Choroid plexus epithelial cell (primary cell): ENCODE measurements around the gene ITSN1.

Source experiments
- DNase-seq: peaks from one replicate; pipeline ENCODE4 v3.0.0-alpha.2; 2010; ENCODE audit warnings: low read depth
- H3K4me3 ChIP-seq: 2 replicates; pipeline ENCODE4 v1.5.1; 2011; ENCODE audit warnings: low read depth, mild to moderate bottlenecking, control low read depth, low read length, moderate library complexity
- CTCF ChIP-seq: conservative IDR thresholded peaks from 2 replicates; pipeline ENCODE4 v1.5.1; 2011; ENCODE audit warnings: low read depth, mild to moderate bottlenecking, control low read depth, inconsistent platforms, low read length, moderate library complexity

The ITSN1 gene

DNA sequence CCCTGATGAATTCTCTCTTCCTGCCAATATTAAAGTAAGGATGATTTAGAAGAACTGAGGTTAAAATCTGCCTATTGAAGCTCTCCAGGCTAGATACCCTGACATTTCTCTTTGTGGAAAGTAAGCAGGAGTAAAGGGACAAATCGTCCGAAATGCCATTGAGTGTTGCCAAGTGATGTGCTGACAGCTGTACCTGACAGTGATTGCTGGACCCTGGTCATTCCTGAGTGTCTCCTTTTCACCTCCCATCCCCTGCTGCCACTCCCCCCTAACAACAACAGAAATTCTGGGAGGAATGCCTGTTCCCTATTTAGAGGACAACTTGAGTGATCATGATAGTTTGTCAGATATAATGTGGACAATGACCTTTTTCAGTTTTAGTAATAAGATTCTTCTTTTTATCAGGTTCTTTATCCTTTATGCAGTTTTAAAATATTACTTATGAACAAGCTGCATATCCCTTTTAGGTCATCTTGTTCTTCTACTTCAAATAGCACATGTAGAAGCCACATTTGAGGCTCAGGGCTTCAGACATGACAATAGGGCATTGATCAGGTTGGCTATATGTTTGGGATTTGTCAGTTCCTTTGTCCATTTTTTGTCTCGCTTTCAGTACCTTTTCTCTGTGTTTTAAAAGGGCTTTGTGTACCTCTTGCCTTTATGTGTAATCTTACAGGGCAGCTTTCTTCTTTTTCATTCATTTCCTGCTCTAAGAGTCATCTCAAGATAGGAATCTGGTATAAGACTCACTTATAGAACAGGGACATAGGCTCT is 56.0 kb downstream of the ITSN1 start:
- no peak for DNase-seq
- no peak for TF ChIP-seq CTCF
- H3K4me3 ChIP-seq = no peak overlapping the region

DNA sequence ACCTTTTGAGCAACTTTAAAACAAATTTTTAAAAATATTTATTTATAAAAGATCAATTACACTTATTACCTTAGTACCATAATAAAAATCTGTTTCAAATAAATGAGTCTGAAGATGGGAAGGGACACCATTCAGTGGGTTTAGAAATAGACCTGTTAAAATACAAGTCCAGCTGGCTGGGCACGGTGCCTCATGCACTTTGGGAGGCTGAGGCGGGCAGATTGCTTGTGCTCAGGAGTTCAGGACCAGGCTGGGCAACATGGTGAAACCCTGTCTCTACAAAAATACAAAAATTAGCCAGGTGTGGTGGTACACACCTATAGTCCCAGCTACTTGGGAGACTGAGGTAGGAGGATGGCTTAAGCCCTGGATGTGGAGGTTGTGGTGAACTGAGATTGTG is 57.0 kb downstream of the ITSN1 start:
- no peak for DNase-seq
- TF ChIP-seq CTCF = no peak
- H3K4me3 ChIP-seq = no peak overlapping the region

GRCh38 chr21:33700491-33700890 is 58.2 kb downstream of the ITSN1 start:
- TF ChIP-seq CTCF = no peak

DNA sequence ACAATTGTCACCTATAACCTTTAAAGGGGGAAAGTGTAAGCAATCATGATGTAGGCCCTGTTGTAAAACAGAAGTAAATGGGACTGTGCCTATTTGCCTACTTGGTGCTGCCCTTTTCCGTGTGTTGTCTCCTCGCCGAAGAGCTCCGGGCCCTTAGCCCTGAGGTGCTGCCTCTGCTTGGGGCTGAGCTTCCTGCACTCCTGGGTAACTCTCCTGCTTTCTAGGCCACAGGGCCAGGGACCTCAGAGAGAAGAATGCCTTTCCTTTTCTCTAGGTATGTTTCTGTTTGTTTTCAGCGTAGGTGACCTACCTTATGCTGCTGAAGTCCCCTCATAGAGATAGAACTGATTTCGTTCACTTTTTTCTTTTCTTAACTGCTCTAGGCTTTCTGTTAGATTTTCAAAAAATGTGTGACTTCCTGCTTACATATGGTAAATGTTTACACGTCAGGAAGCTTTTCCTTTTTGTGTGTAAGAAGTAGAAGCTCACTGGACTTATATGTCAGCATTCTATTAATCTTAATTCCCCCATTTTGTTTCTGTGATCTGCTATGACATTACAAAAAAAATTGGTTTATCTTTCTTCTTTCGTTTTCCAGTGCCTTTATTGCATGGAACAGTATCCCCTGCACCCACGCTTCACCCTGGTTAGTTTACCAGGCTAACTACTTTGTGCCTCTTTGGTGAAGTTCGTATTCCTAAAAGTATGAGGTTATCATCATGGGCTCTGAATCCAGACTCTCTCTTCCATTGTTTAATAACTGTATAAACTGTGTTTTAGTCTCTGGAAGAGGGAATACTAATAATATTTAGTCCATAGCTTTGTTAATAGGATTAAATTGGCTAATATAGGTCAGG is 61.7 kb downstream of the ITSN1 start:
- no peak overlapping the region for H3K4me3 ChIP-seq
- no peak for TF ChIP-seq CTCF
- no peak for DNase-seq

More at GRCh38 chr21:33700491-33700890, 58.2 kb downstream of the ITSN1 start:
- no peak overlapping the region for H3K4me3 ChIP-seq
- no peak for DNase-seq

DNA sequence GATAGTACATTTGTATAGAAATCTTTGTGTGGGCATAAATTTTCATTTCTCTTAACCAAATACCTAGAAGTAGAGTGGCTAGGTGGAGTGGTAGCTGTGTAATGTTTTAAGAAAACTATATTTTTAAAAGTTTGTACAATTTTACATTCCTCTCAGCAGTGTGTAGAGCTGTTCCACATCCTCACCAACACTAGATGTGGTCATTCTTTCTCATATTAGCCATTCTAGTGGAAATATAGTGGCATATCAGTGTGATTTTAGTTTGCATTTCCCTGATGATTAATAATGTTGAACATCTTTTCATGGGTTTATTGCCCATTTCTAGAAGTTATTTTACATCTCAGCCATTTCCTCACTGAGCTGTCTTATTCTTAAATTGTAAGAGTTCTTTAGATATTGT is 65.5 kb downstream of the ITSN1 start:
- TF ChIP-seq CTCF = no peak
- H3K4me3 ChIP-seq = no peak overlapping the region
- no peak for DNase-seq

DNA sequence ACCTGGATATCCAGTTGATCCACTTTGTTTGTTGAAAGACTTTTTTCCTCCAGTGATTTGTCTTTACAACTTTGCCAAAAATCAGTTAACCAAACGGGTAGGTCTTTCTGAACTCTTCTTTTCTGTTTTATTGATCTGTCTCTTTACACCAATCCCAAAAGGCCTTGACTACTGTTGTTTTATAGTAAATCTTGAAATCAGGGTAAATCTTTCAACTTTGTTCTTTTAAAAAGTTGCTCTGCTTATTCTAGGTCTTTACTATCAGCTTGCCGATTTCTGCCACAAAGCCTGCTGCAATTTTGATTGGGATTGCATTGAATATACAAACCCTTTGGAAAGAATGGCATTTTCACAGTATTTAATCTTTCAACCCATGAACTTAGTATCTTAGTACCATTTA is 66.6 kb downstream of the ITSN1 start:
- TF ChIP-seq CTCF = no peak
- H3K4me3 ChIP-seq = no peak overlapping the region
- no peak for DNase-seq
